KMS-11 (cell line): ENCODE data around the gene CDC42SE2.

Experiments used
- H2AFZ ChIP-seq: fragments of 200-600 bp; sonication (generic); 2 replicates; pipeline ENCODE4 v1.6.1; 2016; ENCODE audit warnings: antibody characterized with exemption, mixed run types, low read depth
- H3K27ac ChIP-seq: fragments of 200-600 bp; sonication (generic); 2 replicates; pipeline ENCODE4 v1.6.1; 2016; ENCODE audit warnings: mild to moderate bottlenecking, mixed run types
- H3K27me3 ChIP-seq: fragments of 200-600 bp; sonication (generic); 2 replicates; pipeline ENCODE4 v1.6.1; 2017; ENCODE audit warnings: mild to moderate bottlenecking, low read depth, mixed run types, moderate library complexity; ENCODE audit not compliant: insufficient read depth
- H3K36me3 ChIP-seq: fragments of 200-600 bp; sonication (generic); 2 replicates; pipeline ENCODE4 v1.6.1; 2017; ENCODE audit warnings: mild to moderate bottlenecking, mixed run types; ENCODE audit not compliant: insufficient read depth
- H3K4me1 ChIP-seq: fragments of 200-600 bp; sonication (generic); 2 replicates; pipeline ENCODE4 v1.6.1; 2016; ENCODE audit warnings: mild to moderate bottlenecking, low read depth, mixed run types; ENCODE audit not compliant: poor library complexity, severe bottlenecking
- H3K4me2 ChIP-seq: fragments of 200-600 bp; sonication (generic); 2 replicates; pipeline ENCODE4 v1.7.0; 2016; ENCODE audit warnings: mild to moderate bottlenecking, mixed run types
- H3K4me3 ChIP-seq: fragments of 200-600 bp; sonication (generic); IDR thresholded peaks from 2 replicates; pipeline ENCODE4 v1.6.1; 2017; ENCODE audit warnings: low read depth, low read length, mixed read lengths; ENCODE audit not compliant: insufficient read depth
- H3K79me2 ChIP-seq: fragments of 200-600 bp; sonication (generic); 2 replicates; pipeline ENCODE4 v1.6.1; 2016; ENCODE audit warnings: low read depth, mixed run types; ENCODE audit not compliant: insufficient read depth
- H3K9ac ChIP-seq: fragments of 200-600 bp; sonication (generic); 2 replicates; pipeline ENCODE4 v1.6.1; 2016; ENCODE audit warnings: mild to moderate bottlenecking, mixed run types
- H4K20me1 ChIP-seq: fragments of 200-600 bp; sonication (generic); 2 replicates; pipeline ENCODE4 v1.6.1; 2016; ENCODE audit warnings: mild to moderate bottlenecking, mixed run types; ENCODE audit not compliant: insufficient read depth
- CTCF ChIP-seq: fragments of 200-600 bp; sonication (generic); conservative IDR thresholded peaks from 2 replicates; pipeline ENCODE4 v1.6.1; 2017; ENCODE audit warnings: low read depth, mild to moderate bottlenecking, antibody characterized with exemption, low read length, moderate library complexity, mixed read lengths

The CDC42SE2 gene

GRCh38 chr5:131361677-131362315 is 97.9 kb downstream of the CDC42SE2 start:
- H4K20me1 ChIP-seq, result no peaks in the 10 kb centered on the region
- H3K4me3 ChIP-seq, result no peak overlapping the region
- peaks cover 4% of the 10 kb centered on the region; the same call in 1 of the 2 replicates for H3K36me3 ChIP-seq
- TF ChIP-seq CTCF, result no peak
- no peak overlapping the region for H3K9ac ChIP-seq
- H3K79me2 ChIP-seq, result peaks cover 52% of the 10 kb centered on the region
- no peak overlapping the region for H3K27ac ChIP-seq
- no peak overlapping the region for H3K4me2 ChIP-seq
- H2AFZ ChIP-seq, result no peak overlapping the region
- H3K27me3 ChIP-seq, result no peaks in the 10 kb centered on the region
- peaks cover 35% of the 10 kb centered on the region for H3K4me1 ChIP-seq

GRCh38 chr5:131363811-131364506 is 100.1 kb downstream of the CDC42SE2 start:
- no peak for TF ChIP-seq CTCF
- H3K9ac ChIP-seq, result no peak overlapping the region
- H3K27ac ChIP-seq, result no peak overlapping the region
- H2AFZ ChIP-seq, result no peak overlapping the region
- no peaks in the 10 kb centered on the region for H3K27me3 ChIP-seq
- peaks cover 4% of the 10 kb centered on the region; the same call in 1 of the 2 replicates for H3K36me3 ChIP-seq
- H3K4me1 ChIP-seq, result peaks cover 28% of the 10 kb centered on the region
- no peak overlapping the region for H3K4me2 ChIP-seq
- H3K4me3 ChIP-seq, result no peak overlapping the region
- peaks cover 31% of the 10 kb centered on the region; the same call in 1 of the 2 replicates for H3K79me2 ChIP-seq
- no peaks in the 10 kb centered on the region for H4K20me1 ChIP-seq

GRCh38 chr5:131364507-131365050 is 100.7 kb downstream of the CDC42SE2 start:
- Histone ChIP-seq H4K20me1 (no peaks in the 10 kb centered on the region), H3K9ac (no peak overlapping the region), H3K4me1 (peaks cover 28% of the 10 kb centered on the region), H3K27me3 (no peaks in the 10 kb centered on the region), H3K4me2 (no peak overlapping the region), H3K36me3 (no peaks in the 10 kb centered on the region; the same call in 1 of the 2 replicates), H3K4me3 (no peak overlapping the region), H2AFZ (no peak overlapping the region), H3K79me2 (peaks cover 31% of the 10 kb centered on the region; the same call in 1 of the 2 replicates), H3K27ac (no peak overlapping the region)
- TF ChIP-seq CTCF, result no peak

GRCh38 chr5:131366428-131366827 is 102.6 kb downstream of the CDC42SE2 start:
- no peak overlapping the region for H2AFZ ChIP-seq
- TF ChIP-seq CTCF, result no peak
- no peak overlapping the region for H3K27ac ChIP-seq
- no peak overlapping the region; the same call in 1 of the 2 replicates for H3K4me2 ChIP-seq
- H3K79me2 ChIP-seq, result peaks cover 44% of the 10 kb centered on the region; the same call in 1 of the 2 replicates
- no peaks in the 10 kb centered on the region for H3K27me3 ChIP-seq
- H3K36me3 ChIP-seq, result no peaks in the 10 kb centered on the region
- H3K4me3 ChIP-seq, result no peak overlapping the region
- H3K9ac ChIP-seq, result no peak overlapping the region
- H3K4me1 ChIP-seq, result peaks cover 39% of the 10 kb centered on the region
- no peaks in the 10 kb centered on the region for H4K20me1 ChIP-seq
